Measurements from ENCODE around the gene OLFML2A.

OLFML2A gene

DNA sequence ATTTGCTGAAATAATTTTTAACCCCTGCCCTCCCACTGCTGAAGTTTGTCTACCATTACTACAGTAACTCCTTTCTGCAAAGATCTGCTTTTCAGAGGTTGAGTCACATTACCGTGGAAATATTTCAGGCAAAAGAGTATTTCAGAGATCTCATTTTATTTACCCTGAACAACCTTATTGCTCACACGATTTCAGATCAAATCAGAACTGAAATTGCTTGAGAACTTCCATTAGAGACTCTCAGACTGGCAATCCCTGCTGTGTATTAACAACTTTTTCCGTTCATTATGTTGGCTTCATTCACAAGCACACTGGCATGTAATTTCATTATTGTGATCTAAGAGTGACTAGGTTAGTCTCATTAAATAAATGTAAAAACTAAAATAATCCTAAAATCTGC lies 21.9 kb upstream of the OLFML2A start:
- no peak overlapping the region for H2BK120ac ChIP-seq (ENCODE audit: low read depth, low read length)
- no peak overlapping the region for H3K4me2 ChIP-seq (ENCODE audit: low read length, poor library complexity, severe bottlenecking)
- H3K4me3 ChIP-seq (ENCODE audit: insufficient read depth in 1 of 2, low read depth in 1 of 2, low read length in 2 of 2): no peak overlapping the region
- no peak overlapping the region for H2AK5ac ChIP-seq (ENCODE audit: low read length, severe bottlenecking)
- H3K36me3 ChIP-seq (ENCODE audit: control insufficient read depth in 1 of 2, insufficient read depth in 2 of 2, low read depth in 1 of 2, low read length in 2 of 2): no peaks in the 10 kb centered on the region
- H3K18ac ChIP-seq (ENCODE audit: low read depth in 1 of 2, low read length in 2 of 2): no peak overlapping the region
- no peaks in the 10 kb centered on the region for H3K9me3 ChIP-seq (ENCODE audit: control insufficient read depth, low read length)
- no peak overlapping the region for H3K23ac ChIP-seq (ENCODE audit: low read length in 2 of 2)
- H2BK15ac ChIP-seq (ENCODE audit: low read depth, poor library complexity, severe bottlenecking): no peak overlapping the region
- H2AFZ ChIP-seq (ENCODE audit: low read depth, low read length): no peak overlapping the region
- H3K4ac ChIP-seq (ENCODE audit: low read depth in 1 of 2, low read length in 2 of 2): no peak overlapping the region
- 42% methylated on average over 2 of the region's 3 CpGs for WGBS
- no peak overlapping the region for H3K14ac ChIP-seq (ENCODE audit: low read length in 2 of 2)
- H3K27ac ChIP-seq (ENCODE audit: low read length, poor library complexity, severe bottlenecking): no peak overlapping the region
- no peak overlapping the region for H4K91ac ChIP-seq (ENCODE audit: low read length)
- H4K8ac ChIP-seq (ENCODE audit: low read length): no peak overlapping the region
- H2BK5ac ChIP-seq (ENCODE audit: low read depth, low read length, poor library complexity, severe bottlenecking): no peak overlapping the region
- peaks cover 0 to 35% of the 10 kb centered on the region in 2 experiments for H3K27me3 ChIP-seq (ENCODE audit: control insufficient read depth in 1 of 2, insufficient read depth in 1 of 2, low read length in 2 of 2)
- H2BK12ac ChIP-seq (ENCODE audit: low read length in 2 of 2): no peak overlapping the region
- H3K79me1 ChIP-seq (replicated peaks; ENCODE audit: low read length, poor library complexity, severe bottlenecking): peaks cover 14% of the 10 kb centered on the region
- no peak for DNase-seq
- H3K4me1 ChIP-seq (ENCODE audit: control insufficient read depth, insufficient read depth, low read depth, low read length): no peaks in the 10 kb centered on the region
- H3K9ac ChIP-seq (ENCODE audit: low read length): no peak overlapping the region

DNA sequence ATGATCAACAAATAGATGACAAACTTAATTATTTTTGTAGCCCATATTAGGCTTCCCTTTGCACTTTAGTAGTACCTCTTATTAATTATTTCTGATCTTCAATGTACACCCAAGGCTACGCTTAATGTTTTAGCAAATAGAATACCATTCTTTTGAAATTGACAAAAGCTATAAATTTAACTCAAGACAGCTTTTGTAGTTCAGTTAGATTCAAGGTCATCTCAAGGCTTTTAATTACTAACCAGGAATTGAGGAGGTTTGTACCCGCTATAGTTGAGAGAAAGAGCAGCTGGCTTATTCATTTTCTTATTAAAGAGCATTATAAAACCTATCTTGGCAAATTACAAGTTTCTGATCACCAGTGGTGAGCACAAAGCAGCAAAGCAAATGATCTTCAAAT lies 20.9 kb upstream of the OLFML2A start:
- no CpG with 5 or more reads among the region's 2 CpGs for WGBS

DNA sequence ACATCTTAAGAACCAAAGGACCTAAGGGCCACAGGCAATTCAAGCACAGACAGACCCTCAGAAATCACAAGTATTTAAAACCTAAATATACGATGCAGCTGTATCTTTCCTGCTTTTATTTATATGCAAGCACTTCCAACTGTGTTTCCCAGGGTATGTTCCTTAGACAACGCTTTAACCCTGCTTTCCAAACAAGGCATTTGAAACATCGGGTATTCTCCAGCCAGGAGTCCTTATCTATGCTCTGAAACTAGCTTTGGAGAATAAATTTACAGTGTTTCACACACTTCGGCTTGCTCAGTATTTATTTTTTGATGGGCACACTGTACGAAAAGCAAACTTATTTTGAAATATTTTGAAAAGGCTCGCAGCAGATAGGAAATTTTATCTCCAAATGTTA lies 19.3 kb upstream of the OLFML2A start:
- Histone ChIP-seq H2BK120ac (ENCODE audit: low read depth, low read length) (no peak overlapping the region), H2BK12ac (ENCODE audit: low read length in 2 of 2) (no peak overlapping the region), H3K4me1 (ENCODE audit: control insufficient read depth, insufficient read depth, low read depth, low read length) (no peaks in the 10 kb centered on the region), H3K4me3 (ENCODE audit: insufficient read depth in 1 of 2, low read depth in 1 of 2, low read length in 2 of 2) (no peak overlapping the region), H2BK15ac (ENCODE audit: low read depth, poor library complexity, severe bottlenecking) (no peak overlapping the region), H4K91ac (ENCODE audit: low read length) (no peak overlapping the region), H2AK5ac (ENCODE audit: low read length, severe bottlenecking) (no peak overlapping the region), H2BK5ac (ENCODE audit: low read depth, low read length, poor library complexity, severe bottlenecking) (no peak overlapping the region), H3K27ac (ENCODE audit: low read length, poor library complexity, severe bottlenecking) (no peak overlapping the region), H3K27me3 (ENCODE audit: control insufficient read depth in 1 of 2, insufficient read depth in 1 of 2, low read length in 2 of 2) (peaks cover 0 to 60% of the 10 kb centered on the region in 2 experiments), H2AFZ (ENCODE audit: low read depth, low read length) (no peak overlapping the region), H3K36me3 (ENCODE audit: control insufficient read depth in 1 of 2, insufficient read depth in 2 of 2, low read depth in 1 of 2, low read length in 2 of 2) (no peaks in the 10 kb centered on the region), H3K9ac (ENCODE audit: low read length) (no peak overlapping the region), H3K18ac (ENCODE audit: low read depth in 1 of 2, low read length in 2 of 2) (no peak overlapping the region), H4K8ac (ENCODE audit: low read length) (no peak overlapping the region), H3K23ac (ENCODE audit: low read length in 2 of 2) (no peak overlapping the region), H3K4ac (ENCODE audit: low read depth in 1 of 2, low read length in 2 of 2) (no peak overlapping the region), H3K14ac (ENCODE audit: low read length in 2 of 2) (no peak overlapping the region), H3K9me3 (ENCODE audit: control insufficient read depth, low read length) (no peaks in the 10 kb centered on the region), H3K79me1 (replicated peaks; ENCODE audit: low read length, poor library complexity, severe bottlenecking) (peaks cover 13% of the 10 kb centered on the region), H3K4me2 (ENCODE audit: low read length, poor library complexity, severe bottlenecking) (no peak overlapping the region)
- WGBS: 15% methylated on average over 3 of the region's 6 CpGs
- DNase-seq: no peak

More for the DNA sequence above, 20.9 kb upstream of the OLFML2A start:
- Histone ChIP-seq H3K4me2 (ENCODE audit: low read length, poor library complexity, severe bottlenecking) (no peak overlapping the region), H3K4me1 (ENCODE audit: control insufficient read depth, insufficient read depth, low read depth, low read length) (no peaks in the 10 kb centered on the region), H3K27ac (ENCODE audit: low read length, poor library complexity, severe bottlenecking) (no peak overlapping the region), H2BK120ac (ENCODE audit: low read depth, low read length) (no peak overlapping the region), H2AFZ (ENCODE audit: low read depth, low read length) (no peak overlapping the region), H4K91ac (ENCODE audit: low read length) (no peak overlapping the region), H3K79me1 (replicated peaks; ENCODE audit: low read length, poor library complexity, severe bottlenecking) (peaks cover 13% of the 10 kb centered on the region), H2BK12ac (ENCODE audit: low read length in 2 of 2) (no peak overlapping the region), H3K4me3 (ENCODE audit: insufficient read depth in 1 of 2, low read depth in 1 of 2, low read length in 2 of 2) (no peak overlapping the region), H3K14ac (ENCODE audit: low read length in 2 of 2) (no peak overlapping the region), H2BK15ac (ENCODE audit: low read depth, poor library complexity, severe bottlenecking) (no peak overlapping the region), H3K27me3 (ENCODE audit: control insufficient read depth in 1 of 2, insufficient read depth in 1 of 2, low read length in 2 of 2) (peaks cover 0 to 44% of the 10 kb centered on the region in 2 experiments), H3K4ac (ENCODE audit: low read depth in 1 of 2, low read length in 2 of 2) (no peak overlapping the region), H4K8ac (ENCODE audit: low read length) (no peak overlapping the region), H3K36me3 (ENCODE audit: control insufficient read depth in 1 of 2, insufficient read depth in 2 of 2, low read depth in 1 of 2, low read length in 2 of 2) (no peaks in the 10 kb centered on the region), H3K9ac (ENCODE audit: low read length) (no peak overlapping the region), H3K18ac (ENCODE audit: low read depth in 1 of 2, low read length in 2 of 2) (no peak overlapping the region), H3K9me3 (ENCODE audit: control insufficient read depth, low read length) (no peaks in the 10 kb centered on the region), H2AK5ac (ENCODE audit: low read length, severe bottlenecking) (no peak overlapping the region), H3K23ac (ENCODE audit: low read length in 2 of 2) (no peak overlapping the region), H2BK5ac (ENCODE audit: low read depth, low read length, poor library complexity, severe bottlenecking) (no peak overlapping the region)
- DNase-seq: no peak

DNA sequence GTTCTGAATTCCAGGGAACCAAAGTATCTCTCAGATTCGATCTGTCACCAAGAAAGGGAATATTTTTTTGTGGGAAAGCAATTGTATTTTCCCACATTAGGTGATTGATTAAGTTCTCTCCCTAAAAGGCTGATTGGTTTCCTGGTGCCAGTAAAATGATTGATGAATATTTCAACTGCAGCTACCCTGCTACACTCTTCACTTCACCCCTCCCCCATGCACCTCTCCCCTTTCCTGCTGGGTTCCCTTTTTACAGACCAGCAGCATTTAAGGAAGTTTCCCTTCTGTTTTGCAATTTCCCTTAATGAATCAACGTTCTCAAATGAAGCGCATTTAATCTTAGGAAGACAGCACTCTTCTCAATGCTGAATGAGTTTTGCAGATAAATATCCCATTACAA lies 18.9 kb upstream of the OLFML2A start:
- no peak overlapping the region for H2AK5ac ChIP-seq (ENCODE audit: low read length, severe bottlenecking)
- H4K8ac ChIP-seq (ENCODE audit: low read length): no peak overlapping the region
- H3K23ac ChIP-seq (ENCODE audit: low read length in 2 of 2): no peak overlapping the region
- no peak overlapping the region for H2BK5ac ChIP-seq (ENCODE audit: low read depth, low read length, poor library complexity, severe bottlenecking)
- peaks cover 15% of the 10 kb centered on the region for H3K79me1 ChIP-seq (replicated peaks; ENCODE audit: low read length, poor library complexity, severe bottlenecking)
- no peaks in the 10 kb centered on the region for H3K9me3 ChIP-seq (ENCODE audit: control insufficient read depth, low read length)
- H3K9ac ChIP-seq (ENCODE audit: low read length): no peak overlapping the region
- peaks cover 0 to 64% of the 10 kb centered on the region in 2 experiments for H3K27me3 ChIP-seq (ENCODE audit: control insufficient read depth in 1 of 2, insufficient read depth in 1 of 2, low read length in 2 of 2)
- H3K4me1 ChIP-seq (ENCODE audit: control insufficient read depth, insufficient read depth, low read depth, low read length): no peaks in the 10 kb centered on the region
- H2BK15ac ChIP-seq (ENCODE audit: low read depth, poor library complexity, severe bottlenecking): no peak overlapping the region
- no peak overlapping the region for H3K4me3 ChIP-seq (ENCODE audit: insufficient read depth in 1 of 2, low read depth in 1 of 2, low read length in 2 of 2)
- no peaks in the 10 kb centered on the region for H3K36me3 ChIP-seq (ENCODE audit: control insufficient read depth in 1 of 2, insufficient read depth in 2 of 2, low read depth in 1 of 2, low read length in 2 of 2)
- no peak overlapping the region for H2AFZ ChIP-seq (ENCODE audit: low read depth, low read length)
- H3K4ac ChIP-seq (ENCODE audit: low read depth in 1 of 2, low read length in 2 of 2): no peak overlapping the region
- 11% methylated on average over 3 of the region's 3 CpGs for WGBS
- no peak for DNase-seq
- no peak overlapping the region for H2BK12ac ChIP-seq (ENCODE audit: low read length in 2 of 2)
- H3K18ac ChIP-seq (ENCODE audit: low read depth in 1 of 2, low read length in 2 of 2): no peak overlapping the region
- no peak overlapping the region for H4K91ac ChIP-seq (ENCODE audit: low read length)
- H3K4me2 ChIP-seq (ENCODE audit: low read length, poor library complexity, severe bottlenecking): no peak overlapping the region
- no peak overlapping the region for H3K27ac ChIP-seq (ENCODE audit: low read length, poor library complexity, severe bottlenecking)
- H2BK120ac ChIP-seq (ENCODE audit: low read depth, low read length): no peak overlapping the region
- no peak overlapping the region for H3K14ac ChIP-seq (ENCODE audit: low read length in 2 of 2)
